RCC 7860 (cell line): Measurements from ENCODE around the gene RBM14.
"Not testable (repeated sequence)": the region's sequence is repeated elsewhere in the genome, so short reads cannot be mapped to it uniquely, and the experiment has no call there.

Experiments used
- DNase-seq: peaks from one replicate; pipeline ENCODE4 v3.0.0-alpha.2; 2015; ENCODE audit warnings: low spot score
- FAIRE-seq: peaks from 2 replicates; lab custom pipeline; 2012; peaks lifted over from hg19 to GRCh38; lab: Jason Lieb, UNC

RBM14 gene

DNA sequence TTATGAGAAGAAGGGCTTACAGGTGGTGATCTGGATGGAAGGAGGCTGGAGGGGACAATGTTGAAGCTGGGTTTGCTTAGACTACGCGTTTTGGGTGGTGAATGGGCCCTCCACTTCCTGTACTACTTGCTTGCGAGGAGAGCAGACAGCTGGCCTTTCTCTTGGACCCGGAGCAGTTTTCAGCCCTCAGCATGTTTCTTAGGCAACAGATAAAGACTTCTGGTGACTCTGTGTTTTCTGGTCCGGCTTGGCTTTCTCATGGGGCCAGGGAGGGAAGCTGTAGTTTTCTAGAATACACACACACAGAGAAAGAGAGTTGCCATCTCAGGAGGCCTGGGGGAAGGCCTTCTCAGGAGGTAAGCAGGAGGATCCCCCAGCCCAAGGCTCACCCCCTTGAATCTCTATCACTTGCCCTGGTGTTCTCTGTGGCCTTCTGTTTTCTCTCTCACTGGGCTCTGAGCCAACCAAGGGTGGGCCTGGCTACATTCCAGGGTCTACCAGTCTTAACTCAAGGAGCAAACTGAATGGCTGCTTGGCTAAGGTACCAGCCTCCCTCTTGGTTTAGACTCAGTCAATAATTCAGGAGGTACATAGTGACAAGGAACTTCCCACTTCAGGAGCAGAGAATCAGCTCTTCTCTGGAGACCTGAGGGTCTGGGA lies 21.1 kb upstream of the RBM14 start:
- FAIRE-seq (no peak), DNase-seq (no peak)

DNA sequence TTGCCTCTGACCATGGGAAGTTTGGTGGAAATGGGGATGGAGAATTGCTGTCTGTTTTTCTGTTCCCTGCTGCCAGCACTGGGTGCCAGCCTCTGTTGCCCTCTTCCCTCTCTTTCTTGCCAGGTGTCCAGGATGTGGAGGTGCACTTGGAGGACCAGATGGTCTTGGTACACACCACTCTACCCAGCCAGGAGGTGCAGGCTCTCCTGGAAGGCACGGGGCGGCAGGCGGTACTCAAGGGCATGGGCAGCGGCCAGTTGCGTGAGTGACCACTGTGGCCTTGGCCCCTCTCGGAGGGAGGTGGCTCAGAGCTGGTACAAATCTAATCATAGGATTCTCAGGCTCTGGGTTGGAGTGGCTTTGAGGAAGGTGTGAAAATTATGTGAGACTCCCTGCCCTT lies 17.4 kb upstream of the RBM14 start:
- FAIRE-seq (no peak), DNase-seq (no peak)

DNA sequence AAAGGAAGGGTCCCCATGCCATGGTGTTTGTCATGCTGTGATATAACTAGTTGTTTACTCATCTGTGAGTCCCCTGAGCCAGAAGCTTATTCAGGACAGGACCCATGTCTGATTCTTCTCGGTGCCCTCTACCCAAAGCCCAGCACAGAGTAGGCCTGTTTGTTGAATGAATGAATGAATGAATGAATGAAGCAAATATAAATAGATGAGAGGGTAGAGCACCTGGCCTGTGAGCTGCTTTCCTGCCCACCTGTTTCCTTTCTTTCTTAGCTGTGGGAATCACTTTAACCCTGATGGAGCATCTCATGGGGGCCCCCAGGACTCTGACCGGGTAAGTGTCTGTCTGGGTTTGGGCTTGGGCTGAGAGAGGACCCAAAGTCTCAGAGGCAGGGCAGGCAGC lies 16.2 kb upstream of the RBM14 start:
- FAIRE-seq = no peak
- no peak for DNase-seq

DNA sequence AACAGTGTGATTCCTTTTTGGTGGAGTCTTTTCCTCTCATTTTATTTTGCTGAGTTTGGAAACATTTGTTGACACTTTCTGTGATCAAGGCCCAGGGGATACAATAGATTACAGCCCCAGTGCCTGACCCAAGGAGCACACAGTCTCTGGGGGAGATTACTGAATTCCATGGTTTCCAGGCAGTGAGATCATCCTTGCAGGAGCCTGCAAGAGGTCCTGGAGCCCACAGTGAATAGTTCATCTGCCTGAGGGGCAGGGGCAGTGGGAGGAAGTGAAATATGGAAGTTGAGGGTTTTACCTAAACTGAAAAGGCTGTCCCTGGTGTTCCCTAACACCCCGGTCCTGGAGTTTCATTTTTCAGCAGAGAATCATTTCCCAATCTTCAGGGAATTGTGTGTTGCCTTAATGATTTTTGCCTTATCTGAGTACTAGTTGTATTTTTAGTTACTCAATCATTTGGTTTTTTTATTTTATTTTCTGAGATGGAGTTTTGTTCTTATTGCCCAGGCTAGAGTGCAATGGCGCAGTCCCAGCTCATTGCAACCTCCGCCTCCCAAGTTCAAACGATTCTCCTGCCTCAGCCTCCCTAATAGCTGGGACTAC lies 15.7 kb upstream of the RBM14 start:
- no peak for FAIRE-seq
- DNase-seq = no peak

DNA sequence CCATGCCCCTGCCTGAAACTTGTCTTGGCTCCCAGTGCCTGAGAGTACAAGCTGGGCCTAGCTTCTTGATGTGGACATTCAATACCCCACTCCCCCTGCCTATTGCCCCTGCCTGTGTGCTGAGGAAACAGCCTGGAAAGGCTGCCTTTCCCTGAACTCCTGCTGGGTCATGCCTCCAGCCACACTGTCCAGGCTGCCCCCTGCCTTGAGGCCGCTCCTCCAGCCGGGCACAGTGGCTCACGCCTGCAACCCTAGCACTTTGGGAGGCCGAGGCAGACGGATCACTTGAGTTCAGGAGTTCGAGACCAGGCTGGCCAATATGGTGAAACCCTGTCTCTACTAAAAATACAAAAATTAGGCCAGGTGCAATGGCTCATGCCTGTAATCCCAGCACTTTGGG lies 13.4 kb upstream of the RBM14 start:
- DNase-seq (no peak), FAIRE-seq (no peak)

DNA sequence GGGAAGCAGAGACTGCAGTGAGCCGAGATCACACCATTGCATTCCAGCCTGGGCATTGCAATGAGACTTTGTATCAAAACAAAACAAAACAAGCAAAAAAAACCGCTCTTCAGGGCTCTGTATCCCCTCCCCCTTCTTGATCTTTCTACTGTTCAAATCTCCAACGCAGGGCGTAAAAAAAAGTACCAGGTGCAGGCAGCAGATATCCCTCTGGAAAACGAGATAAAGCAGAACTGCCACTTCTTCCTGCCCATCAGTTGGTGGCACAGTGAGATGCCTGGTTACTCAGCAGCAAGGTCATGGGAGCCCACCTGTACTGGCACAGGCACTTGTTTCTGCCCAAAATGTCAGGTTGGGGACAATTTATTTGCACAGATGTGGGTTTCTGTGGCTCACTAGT lies 12.3 kb upstream of the RBM14 start:
- DNase-seq = no peak
- FAIRE-seq = no peak

DNA sequence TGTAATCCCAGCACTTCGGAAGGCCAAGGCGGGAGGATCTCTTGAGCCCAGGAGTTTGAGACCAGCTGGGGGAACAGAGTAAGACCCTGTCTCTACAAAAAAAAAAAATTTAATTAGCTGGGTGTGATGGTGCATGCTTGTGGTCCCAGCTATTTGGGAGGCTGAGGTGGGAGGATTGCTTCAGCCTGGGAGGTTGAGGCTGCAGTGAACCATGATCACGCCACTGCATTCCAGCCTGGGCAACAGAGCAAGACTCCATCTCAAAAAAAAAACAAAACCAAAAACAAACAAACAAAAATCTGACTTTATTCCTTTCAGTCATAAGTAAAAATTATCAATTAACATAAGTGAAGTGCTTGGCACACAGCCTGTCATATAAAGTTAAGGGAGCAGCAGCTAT lies 9.8 kb upstream of the RBM14 start:
- DNase-seq, FAIRE-seq: not testable (repeated sequence)

DNA sequence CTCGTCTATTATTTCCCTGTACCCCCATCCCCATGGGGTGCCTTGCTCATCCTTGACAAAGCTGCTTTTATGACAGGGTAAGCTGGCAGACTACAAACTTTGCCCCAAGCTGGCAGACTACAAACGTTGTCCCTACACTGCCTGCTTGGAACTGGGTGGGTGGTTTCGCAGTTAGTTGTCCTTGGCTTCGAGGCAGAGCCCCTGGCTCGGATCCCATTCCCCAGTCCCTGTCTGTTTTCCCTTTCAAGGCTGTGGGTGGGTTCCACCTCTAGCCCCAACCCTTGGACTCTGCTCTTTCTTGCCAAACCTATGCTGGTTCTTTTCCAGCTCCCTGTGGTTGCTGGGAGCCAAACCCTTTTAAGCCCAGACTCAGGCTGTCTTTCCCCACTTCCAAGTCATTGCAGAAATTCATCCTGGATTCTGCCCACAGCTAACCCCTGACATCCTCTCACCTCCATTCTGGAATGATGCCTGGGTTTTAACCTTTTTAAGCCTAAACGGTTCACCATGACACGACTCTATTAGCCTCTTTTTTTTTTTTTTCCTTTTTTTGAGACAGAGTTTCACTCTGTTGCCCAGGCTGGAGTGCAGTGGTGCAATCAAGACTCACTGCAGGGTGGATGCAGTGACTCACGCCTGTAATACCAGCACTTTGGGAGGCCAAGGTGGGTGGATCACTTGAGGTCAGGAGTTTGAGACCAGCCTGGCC lies 9.2 kb upstream of the RBM14 start:
- DNase-seq (peak; percentile 13), FAIRE-seq (peak; percentile 27)

DNA sequence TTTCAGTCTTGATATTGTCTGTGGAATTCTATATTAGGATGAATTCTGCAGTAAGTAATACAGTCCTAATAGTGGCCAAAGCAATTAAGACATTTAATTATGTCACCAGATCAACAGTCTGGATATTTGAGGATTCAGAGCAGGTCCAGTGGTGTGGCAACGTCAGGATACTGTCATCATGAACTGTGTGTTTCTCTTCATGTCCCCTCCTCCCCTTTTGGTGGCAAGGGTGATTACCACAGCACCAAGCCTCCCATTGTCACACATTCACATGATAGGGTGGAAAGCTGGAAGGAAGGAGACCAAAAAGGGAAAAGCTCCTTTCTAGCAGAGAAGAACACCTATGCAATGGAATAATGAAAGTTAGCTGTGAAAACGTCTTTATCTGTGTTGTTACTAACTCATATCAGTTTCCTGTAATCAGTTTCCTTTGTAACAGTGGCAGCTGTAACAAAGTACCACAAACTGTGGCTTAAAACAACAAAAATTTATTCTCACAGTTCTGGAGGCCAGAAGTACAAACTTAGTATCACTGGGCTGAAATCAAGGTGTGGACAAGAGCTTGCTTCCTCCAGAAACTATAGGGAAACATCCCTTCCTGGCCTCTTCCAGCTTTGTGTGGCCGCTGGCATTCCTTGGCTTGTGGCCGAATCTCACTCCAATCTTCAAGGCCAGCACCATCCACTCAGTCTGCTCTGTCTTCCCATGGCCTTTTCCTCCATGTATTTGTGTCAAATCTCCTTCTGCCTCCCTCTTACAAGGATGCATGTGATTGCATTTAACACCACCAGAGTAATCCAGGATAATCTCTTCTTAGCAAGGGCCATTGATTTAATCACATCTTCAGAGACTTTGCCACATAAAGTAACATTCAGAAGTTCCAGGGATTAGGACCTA lies 6.5 kb upstream of the RBM14 start:
- no peak for FAIRE-seq

DNA sequence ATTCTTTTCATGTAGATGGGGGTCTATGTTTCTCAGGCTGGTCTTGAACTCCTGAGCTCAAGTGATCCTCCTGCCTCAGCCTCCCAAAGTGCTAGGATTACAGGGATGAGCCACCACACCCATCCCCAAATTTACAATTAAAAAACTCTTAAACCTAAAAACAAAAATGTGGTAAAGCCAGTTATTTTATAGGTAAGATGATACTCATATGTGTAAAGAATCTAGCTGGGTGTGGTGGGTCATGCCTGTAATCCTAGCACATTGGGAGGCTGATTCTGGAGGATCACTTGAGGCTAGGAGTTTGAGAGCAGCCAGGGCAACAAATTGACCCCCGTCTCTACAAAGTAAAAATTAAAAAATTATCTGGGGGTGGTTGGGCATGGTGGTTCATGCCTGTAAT lies 4.0 kb upstream of the RBM14 start:
- FAIRE-seq (no peak), DNase-seq (no peak)

More for the DNA sequence above, 6.5 kb upstream of the RBM14 start:
- no peak for DNase-seq

DNA sequence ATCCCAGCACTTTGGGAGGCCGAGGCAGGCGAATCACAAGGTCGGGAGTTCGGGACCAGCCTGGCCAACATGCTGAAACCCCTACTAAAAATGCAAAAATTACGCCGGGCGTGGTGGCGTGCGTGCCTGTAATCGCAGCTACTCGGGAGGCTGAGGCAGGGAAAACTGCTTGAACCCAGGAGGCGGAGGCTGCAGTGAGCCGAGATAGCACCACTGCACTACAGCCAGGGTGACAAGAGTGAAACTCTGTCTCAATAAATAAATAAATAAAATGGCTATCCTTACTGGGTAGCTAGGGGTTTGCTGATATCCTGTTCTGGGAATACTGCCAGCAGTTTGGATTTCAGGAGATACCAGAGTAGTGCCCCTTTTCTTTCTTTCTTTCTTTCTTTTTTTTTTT lies 2.4 kb upstream of the RBM14 start:
- DNase-seq (no peak), FAIRE-seq (no peak)

DNA sequence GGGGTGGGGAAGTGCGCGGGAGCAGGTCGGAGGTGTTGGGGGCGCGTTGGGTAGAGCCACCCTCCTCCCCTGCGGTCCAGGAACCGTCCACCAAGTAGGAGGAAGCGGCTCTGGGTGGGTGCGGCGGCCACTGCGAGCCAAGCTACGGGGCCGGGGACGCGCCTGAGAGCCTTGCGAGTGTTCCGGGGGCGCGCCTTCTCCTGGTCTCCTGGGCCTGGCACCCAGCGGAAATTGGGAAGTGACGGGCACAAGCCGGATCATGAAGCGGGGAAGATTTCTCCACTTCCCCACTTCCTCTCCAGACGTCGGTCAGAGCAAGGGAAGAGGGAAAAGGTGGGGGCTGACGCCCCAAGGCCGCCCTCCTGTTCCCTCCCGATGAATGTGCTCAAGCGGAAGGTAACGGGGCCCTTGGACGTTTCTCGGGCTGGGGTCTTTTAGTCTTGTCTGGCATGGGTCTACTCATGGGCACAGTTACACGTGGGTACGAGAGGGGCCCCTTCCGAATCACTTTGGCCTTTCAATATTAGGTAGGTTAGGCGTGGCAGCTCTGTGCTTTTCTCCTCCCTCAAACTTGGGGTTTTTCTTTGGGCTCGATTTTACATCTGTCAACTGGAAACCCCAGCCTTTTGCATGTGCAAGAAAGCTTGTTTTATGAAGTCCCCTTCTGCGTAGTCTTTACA lies 865 bp downstream of the RBM14 start:
- DNase-seq (peak; percentile 6), FAIRE-seq (no peak)

DNA sequence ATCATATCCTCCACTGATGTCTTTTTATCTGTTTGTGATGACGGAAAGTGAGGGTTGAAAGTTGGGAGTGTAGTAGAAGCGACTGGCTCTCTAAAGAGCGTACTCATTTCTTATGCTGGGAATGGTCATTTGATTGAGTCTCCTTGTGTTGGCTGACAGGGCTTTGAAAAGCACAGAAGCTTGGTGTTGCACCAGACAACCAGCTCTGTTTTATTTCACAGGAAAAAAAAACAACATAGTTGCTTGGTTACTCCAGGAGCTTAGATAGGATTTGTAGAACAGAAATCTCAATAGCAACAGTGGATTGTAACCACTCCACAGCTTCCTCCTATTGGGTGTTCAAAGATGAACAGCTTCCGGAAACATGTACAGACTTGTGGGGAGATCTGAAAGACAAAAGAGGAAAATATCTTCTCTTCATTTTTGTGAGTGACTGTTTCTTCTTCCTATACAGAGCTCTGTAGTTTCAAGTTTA lies 2.7 kb downstream of the RBM14 start:
- DNase-seq = no peak

DNA sequence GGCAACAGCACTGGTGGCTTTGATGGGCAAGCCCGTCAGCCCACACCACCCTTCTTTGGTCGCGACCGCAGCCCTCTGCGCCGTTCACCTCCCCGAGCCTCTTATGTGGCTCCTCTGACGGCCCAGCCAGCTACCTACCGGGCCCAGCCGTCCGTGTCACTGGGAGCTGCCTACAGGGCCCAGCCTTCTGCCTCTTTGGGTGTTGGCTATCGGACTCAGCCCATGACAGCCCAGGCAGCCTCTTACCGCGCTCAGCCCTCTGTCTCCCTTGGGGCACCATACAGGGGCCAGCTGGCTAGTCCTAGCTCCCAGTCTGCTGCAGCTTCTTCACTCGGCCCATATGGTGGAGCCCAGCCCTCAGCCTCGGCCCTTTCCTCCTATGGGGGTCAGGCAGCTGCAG lies 8.0 kb downstream of the RBM14 start:
- FAIRE-seq (no peak), DNase-seq (no peak)

More for the DNA sequence above, 2.7 kb downstream of the RBM14 start:
- no peak for FAIRE-seq

DNA sequence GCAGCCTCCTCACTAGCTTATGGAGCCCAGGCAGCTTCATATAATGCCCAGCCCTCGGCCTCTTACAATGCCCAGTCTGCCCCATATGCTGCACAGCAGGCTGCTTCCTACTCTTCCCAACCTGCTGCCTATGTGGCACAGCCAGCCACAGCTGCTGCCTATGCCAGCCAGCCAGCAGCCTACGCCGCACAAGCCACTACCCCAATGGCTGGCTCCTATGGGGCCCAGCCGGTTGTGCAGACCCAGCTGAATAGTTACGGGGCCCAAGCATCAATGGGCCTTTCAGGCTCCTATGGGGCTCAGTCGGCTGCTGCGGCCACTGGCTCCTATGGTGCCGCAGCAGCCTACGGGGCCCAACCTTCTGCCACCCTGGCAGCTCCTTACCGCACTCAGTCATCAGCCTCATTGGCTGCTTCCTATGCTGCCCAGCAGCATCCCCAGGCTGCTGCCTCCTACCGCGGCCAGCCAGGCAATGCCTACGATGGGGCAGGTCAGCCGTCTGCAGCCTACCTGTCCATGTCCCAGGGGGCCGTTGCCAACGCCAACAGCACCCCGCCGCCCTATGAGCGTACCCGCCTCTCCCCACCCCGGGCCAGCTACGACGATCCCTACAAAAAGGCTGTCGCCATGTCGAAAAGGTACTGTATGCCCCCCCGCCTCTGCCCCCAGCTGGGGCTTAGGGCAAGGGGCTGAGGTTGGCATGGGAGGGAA lies 8.8 kb downstream of the RBM14 start:
- DNase-seq = no peak
- FAIRE-seq = no peak

DNA sequence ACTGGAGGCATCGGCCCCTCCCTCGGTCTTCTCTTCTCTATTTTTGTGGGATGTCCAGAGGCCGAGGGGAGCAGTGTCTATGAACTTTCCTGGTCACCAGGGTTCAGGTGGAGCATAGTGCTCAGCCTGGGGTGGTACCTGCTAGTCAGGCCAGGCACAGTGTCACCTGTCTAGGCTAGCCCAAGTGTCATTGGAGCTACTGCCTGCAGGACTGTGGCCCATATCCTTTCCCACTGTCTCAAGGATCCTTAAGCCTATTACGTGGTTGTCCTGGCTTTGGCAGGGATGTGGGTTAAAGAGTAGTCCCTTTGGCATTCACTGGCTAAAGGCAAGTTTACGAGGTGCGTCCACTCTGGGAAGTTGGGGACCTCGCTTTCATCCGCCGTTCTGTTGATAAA lies 9.3 kb downstream of the RBM14 start:
- no peak for DNase-seq
- no peak for FAIRE-seq

DNA sequence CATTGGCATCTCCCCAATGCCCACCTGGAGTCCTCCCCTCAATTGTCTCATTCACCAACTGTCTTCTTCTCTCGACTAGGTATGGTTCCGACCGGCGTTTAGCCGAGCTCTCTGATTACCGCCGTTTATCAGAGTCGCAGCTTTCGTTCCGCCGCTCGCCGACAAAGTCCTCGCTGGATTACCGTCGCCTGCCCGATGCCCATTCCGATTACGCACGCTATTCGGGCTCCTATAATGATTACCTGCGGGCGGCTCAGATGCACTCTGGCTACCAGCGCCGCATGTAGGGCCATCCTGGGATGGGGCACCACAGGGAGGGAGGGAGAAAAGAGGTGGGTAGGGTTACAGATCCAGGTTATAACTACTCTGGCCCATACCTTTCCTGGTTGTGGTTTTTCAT lies 10.0 kb downstream of the RBM14 start:
- no peak for FAIRE-seq
- no peak for DNase-seq

DNA sequence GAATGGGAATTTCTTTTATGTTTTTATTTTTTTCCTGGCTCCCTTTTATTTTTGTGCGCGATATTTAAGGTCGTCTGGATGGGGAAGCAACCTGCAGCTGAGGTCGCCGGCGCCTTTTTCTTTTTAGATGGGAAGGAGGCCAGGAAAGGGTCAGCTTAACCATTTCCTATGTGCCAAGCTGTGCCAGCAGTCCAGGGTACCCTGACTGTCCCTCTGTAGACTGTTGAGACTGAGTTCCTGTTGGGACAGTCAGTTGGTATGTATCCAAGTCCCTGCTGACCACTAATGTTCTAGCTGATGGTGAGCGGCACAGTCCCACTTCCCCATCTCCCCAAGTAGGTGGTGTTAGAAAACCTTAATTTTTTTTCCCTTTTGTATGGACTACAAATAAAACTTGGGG lies 10.5 kb downstream of the RBM14 start:
- FAIRE-seq = no peak

DNA sequence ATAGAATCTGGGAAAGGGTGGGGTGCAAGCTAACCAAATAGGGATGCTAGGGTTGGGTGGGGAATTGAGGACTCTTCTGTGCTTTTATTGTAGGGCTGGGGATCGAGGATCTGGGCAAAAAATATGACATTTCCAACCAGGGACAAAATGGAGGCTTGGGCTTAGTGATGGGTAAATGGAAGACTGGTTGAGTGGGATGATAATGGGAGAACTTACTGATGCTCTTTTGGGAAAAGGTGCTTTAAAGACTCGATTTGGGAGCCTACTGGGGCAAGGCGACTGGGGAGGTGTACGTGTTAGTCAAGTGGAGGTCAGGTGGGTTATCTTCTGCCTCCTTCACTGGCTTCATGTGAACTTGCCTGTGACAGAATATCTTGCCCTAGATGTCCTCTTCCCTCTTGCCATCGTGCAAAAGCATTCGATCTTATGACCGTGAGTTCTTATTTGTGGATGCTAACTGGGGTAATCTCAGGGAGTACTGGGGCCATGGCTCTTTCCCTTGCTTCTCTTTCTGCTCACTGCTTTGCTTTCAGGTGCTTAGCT lies 11.7 kb downstream of the RBM14 start:
- FAIRE-seq = no peak

More for the DNA sequence above, 10.5 kb downstream of the RBM14 start:
- DNase-seq = no peak

DNA sequence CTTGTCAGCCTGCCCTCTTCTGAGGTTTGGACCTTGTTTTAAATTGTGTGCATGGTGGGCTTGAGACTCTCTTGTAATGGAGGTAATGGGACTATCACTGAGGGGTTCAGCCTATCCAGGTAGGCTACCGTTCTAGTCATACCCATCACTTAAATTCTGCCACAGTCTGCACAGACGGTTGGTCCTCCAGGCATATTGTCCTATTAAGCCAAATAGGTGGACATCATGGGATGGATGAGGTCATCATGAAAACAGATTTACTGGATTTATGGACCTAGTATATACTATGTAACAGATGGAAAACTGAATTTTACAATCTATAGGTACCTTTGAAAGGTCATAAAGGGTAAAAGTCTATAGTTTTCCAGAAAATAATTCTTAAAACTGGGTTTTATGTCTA lies 12.9 kb downstream of the RBM14 start:
- DNase-seq (no peak), FAIRE-seq (no peak)

More for the DNA sequence above, 11.7 kb downstream of the RBM14 start:
- DNase-seq = no peak
